Measurements from ENCODE around the gene SLCO3A1. TPM values are rescaled to one million over a fixed set of nuclear protein-coding genes. Genes with fewer than 3 reads are reported as not detected.

Gene SLCO3A1
- total and polyA plus RNA-seq, 4 donors: 9.6 to 60.7 (median 34.4) TPM

GRCh38 chr15:92076541-92076940 is 223.0 kb downstream of the SLCO3A1 start:
- H3K4me3 ChIP-seq (ENCODE audit: low read length in 2 of 2): no peak overlapping the region
- whole genome bisulfite sequencing, 2 donors: 74 to 79% methylated on average over 8 of the region's 8 CpGs
- H3K27ac ChIP-seq (ENCODE audit: low read depth in 1 of 2, low read length in 2 of 2): no peak overlapping the region
- no peaks in the 10 kb centered on the region for H3K27me3 ChIP-seq (ENCODE audit: control insufficient read depth in 1 of 2, insufficient read depth in 2 of 2, low read length in 1 of 2)
- ATAC-seq (ENCODE audit: low FRiP score) (no peak), DNase-seq (no peak)
- no peaks in the 10 kb centered on the region for H3K36me3 ChIP-seq (ENCODE audit: control insufficient read depth in 1 of 2, insufficient read depth in 2 of 2, low read length in 1 of 2)
- no peaks in the 10 kb centered on the region for H3K4me1 ChIP-seq (ENCODE audit: control insufficient read depth in 1 of 2, insufficient read depth in 2 of 2, low read length in 2 of 2)
- intact Hi-C loops (cut with DNase I): loop anchor here in 1 of 2 donors (2.0 to 5.0 kb wide), 3 partner anchors 159 to 774 kb away; partner anchors contain the start of gene SLCO3A1
- no peaks in the 10 kb centered on the region for H3K9me3 ChIP-seq (ENCODE audit: control insufficient read depth, low read length)

GRCh38 chr15:92077353-92078085 is 224.0 kb downstream of the SLCO3A1 start:
- ATAC-seq (ENCODE audit: low FRiP score): peak; percentile 68
- DNase-seq: peak; percentile 80 to 85
- 51% methylated on average over 13 of the region's 13 CpGs for WGBS, 2 donors
- H3K36me3 ChIP-seq (ENCODE audit: control insufficient read depth in 1 of 2, insufficient read depth in 2 of 2, low read length in 1 of 2): no peaks in the 10 kb centered on the region
- H3K27ac ChIP-seq (ENCODE audit: low read depth in 1 of 2, low read length in 2 of 2): no peak overlapping the region
- H3K4me3 ChIP-seq (ENCODE audit: low read length in 2 of 2): no peak overlapping the region
- H3K27me3 ChIP-seq (ENCODE audit: control insufficient read depth in 1 of 2, insufficient read depth in 2 of 2, low read length in 1 of 2): no peaks in the 10 kb centered on the region
- no peaks in the 10 kb centered on the region for H3K9me3 ChIP-seq (ENCODE audit: control insufficient read depth, low read length)
- intact Hi-C loops (cut with DNase I): loop anchor here in 1 of 2 donors (2.0 to 5.0 kb wide), 3 partner anchors 160 to 775 kb away; partner anchors contain the start of gene SLCO3A1
- H3K4me1 ChIP-seq (ENCODE audit: control insufficient read depth in 1 of 2, insufficient read depth in 2 of 2, low read length in 2 of 2): no peaks in the 10 kb centered on the region

- Histone ChIP-seq H3K27me3 (ENCODE audit: control insufficient read depth in 1 of 2, insufficient read depth in 2 of 2, low read length in 1 of 2) (no peaks in the 10 kb centered on the region), H3K9me3 (ENCODE audit: control insufficient read depth, low read length) (no peaks in the 10 kb centered on the region), H3K27ac (ENCODE audit: low read depth in 1 of 2, low read length in 2 of 2) (no peak overlapping the region), H3K36me3 (ENCODE audit: control insufficient read depth in 1 of 2, insufficient read depth in 2 of 2, low read length in 1 of 2) (no peaks in the 10 kb centered on the region), H3K4me3 (ENCODE audit: low read length in 2 of 2) (no peak overlapping the region), H3K4me1 (ENCODE audit: control insufficient read depth in 1 of 2, insufficient read depth in 2 of 2, low read length in 2 of 2) (no peaks in the 10 kb centered on the region)
- ATAC-seq (ENCODE audit: low FRiP score) (no peak), DNase-seq (no peak)
- WGBS, 2 donors: 93 to 96% methylated on average over 6 of the region's 6 CpGs
- intact Hi-C loops (cut with DNase I): loop anchor here in 1 of 2 donors (5.0 kb wide), 2 partner anchors 161 to 776 kb away; no protein-coding TSS in a partner anchor
These were observed 224.8 kb downstream of the SLCO3A1 start for GRCh38 chr15:92078270-92078669.

GRCh38 chr15:92079047-92079446 is 225.5 kb downstream of the SLCO3A1 start:
- Histone ChIP-seq H3K4me1 (ENCODE audit: control insufficient read depth in 1 of 2, insufficient read depth in 2 of 2, low read length in 2 of 2) (no peaks in the 10 kb centered on the region), H3K4me3 (ENCODE audit: low read length in 2 of 2) (no peak overlapping the region), H3K27ac (ENCODE audit: low read depth in 1 of 2, low read length in 2 of 2) (no peak overlapping the region), H3K36me3 (ENCODE audit: control insufficient read depth in 1 of 2, insufficient read depth in 2 of 2, low read length in 1 of 2) (no peaks in the 10 kb centered on the region), H3K27me3 (ENCODE audit: control insufficient read depth in 1 of 2, insufficient read depth in 2 of 2, low read length in 1 of 2) (no peaks in the 10 kb centered on the region), H3K9me3 (ENCODE audit: control insufficient read depth, low read length) (no peaks in the 10 kb centered on the region)
- DNase-seq: no peak
- no peak for ATAC-seq (ENCODE audit: low FRiP score)
- intact Hi-C loops (cut with DNase I): loop anchor here in 1 of 2 donors (5.0 kb wide), 2 partner anchors 162 to 777 kb away; no protein-coding TSS in a partner anchor
- WGBS, 2 donors: 84 to 85% methylated on average over 3 of the region's 3 CpGs

GRCh38 chr15:92079647-92080255 is 226.2 kb downstream of the SLCO3A1 start:
- DNase-seq (no peak), ATAC-seq (ENCODE audit: low FRiP score) (no peak)
- intact Hi-C loops (cut with DNase I): loop anchor here (5.0 to 10.0 kb wide), 4 partner anchors 162 to 777 kb away; no protein-coding TSS in a partner anchor
- 90 to 92% methylated on average over 10 of the region's 10 CpGs for WGBS, 2 donors
- Histone ChIP-seq H3K9me3 (ENCODE audit: control insufficient read depth, low read length) (no peaks in the 10 kb centered on the region), H3K36me3 (ENCODE audit: control insufficient read depth in 1 of 2, insufficient read depth in 2 of 2, low read length in 1 of 2) (no peaks in the 10 kb centered on the region), H3K4me1 (ENCODE audit: control insufficient read depth in 1 of 2, insufficient read depth in 2 of 2, low read length in 2 of 2) (no peaks in the 10 kb centered on the region), H3K4me3 (ENCODE audit: low read length in 2 of 2) (no peak overlapping the region), H3K27ac (ENCODE audit: low read depth in 1 of 2, low read length in 2 of 2) (no peak overlapping the region), H3K27me3 (ENCODE audit: control insufficient read depth in 1 of 2, insufficient read depth in 2 of 2, low read length in 1 of 2) (no peaks in the 10 kb centered on the region)

GRCh38 chr15:92082006-92082843 is 228.7 kb downstream of the SLCO3A1 start:
- peak; percentile 77 to 82 for DNase-seq
- WGBS, 2 donors: 6% methylated on average over 10 of the region's 10 CpGs
- intact Hi-C loops (cut with DNase I): loop anchor here (5.0 to 10.0 kb wide), 3 partner anchors 375 to 780 kb away; no protein-coding TSS in a partner anchor

GRCh38 chr15:92083190-92083589 is 229.7 kb downstream of the SLCO3A1 start:
- intact Hi-C loops (cut with DNase I): loop anchor here (5.0 to 10.0 kb wide), 3 partner anchors 376 to 781 kb away; no protein-coding TSS in a partner anchor
- ATAC-seq (ENCODE audit: low FRiP score) (no peak), DNase-seq (no peak)
- WGBS, 2 donors: 74 to 80% methylated on average over 4 of the region's 4 CpGs
- no peak overlapping the region for H3K27ac ChIP-seq (ENCODE audit: low read depth in 1 of 2, low read length in 2 of 2)
- H3K9me3 ChIP-seq (ENCODE audit: control insufficient read depth, low read length): no peaks in the 10 kb centered on the region
- H3K36me3 ChIP-seq (ENCODE audit: control insufficient read depth in 1 of 2, insufficient read depth in 2 of 2, low read length in 1 of 2): no peaks in the 10 kb centered on the region
- no peaks in the 10 kb centered on the region for H3K4me1 ChIP-seq (ENCODE audit: control insufficient read depth in 1 of 2, insufficient read depth in 2 of 2, low read length in 2 of 2)
- H3K4me3 ChIP-seq (ENCODE audit: low read length in 2 of 2): no peak overlapping the region
- no peaks in the 10 kb centered on the region for H3K27me3 ChIP-seq (ENCODE audit: control insufficient read depth in 1 of 2, insufficient read depth in 2 of 2, low read length in 1 of 2)

More at GRCh38 chr15:92082006-92082843, 228.7 kb downstream of the SLCO3A1 start:
- Histone ChIP-seq H3K4me3 (ENCODE audit: low read length in 2 of 2) (no peak overlapping the region), H3K9me3 (ENCODE audit: control insufficient read depth, low read length) (no peaks in the 10 kb centered on the region), H3K27ac (ENCODE audit: low read depth in 1 of 2, low read length in 2 of 2) (no peak overlapping the region), H3K36me3 (ENCODE audit: control insufficient read depth in 1 of 2, insufficient read depth in 2 of 2, low read length in 1 of 2) (no peaks in the 10 kb centered on the region), H3K27me3 (ENCODE audit: control insufficient read depth in 1 of 2, insufficient read depth in 2 of 2, low read length in 1 of 2) (no peaks in the 10 kb centered on the region), H3K4me1 (ENCODE audit: control insufficient read depth in 1 of 2, insufficient read depth in 2 of 2, low read length in 2 of 2) (no peaks in the 10 kb centered on the region)
- peak; percentile 89 for ATAC-seq (ENCODE audit: low FRiP score)

- Histone ChIP-seq H3K27ac (ENCODE audit: low read depth in 1 of 2, low read length in 2 of 2) (no peak overlapping the region), H3K4me1 (ENCODE audit: control insufficient read depth in 1 of 2, insufficient read depth in 2 of 2, low read length in 2 of 2) (no peaks in the 10 kb centered on the region), H3K4me3 (ENCODE audit: low read length in 2 of 2) (no peak overlapping the region), H3K27me3 (ENCODE audit: control insufficient read depth in 1 of 2, insufficient read depth in 2 of 2, low read length in 1 of 2) (no peaks in the 10 kb centered on the region), H3K36me3 (ENCODE audit: control insufficient read depth in 1 of 2, insufficient read depth in 2 of 2, low read length in 1 of 2) (no peaks in the 10 kb centered on the region), H3K9me3 (ENCODE audit: control insufficient read depth, low read length) (no peaks in the 10 kb centered on the region)
- WGBS, 2 donors: 94 to 95% methylated on average over 2 of the region's 2 CpGs
- DNase-seq (no peak), ATAC-seq (ENCODE audit: low FRiP score) (no peak)
- intact Hi-C loops (cut with DNase I): loop anchor here in 1 of 2 donors (10.0 kb wide), 1 partner anchor 382 kb away; no protein-coding TSS in a partner anchor
These were observed 233.7 kb downstream of the SLCO3A1 start for GRCh38 chr15:92087211-92087610.

All from aorta (tissue), 5 donors.